Embryonic facial prominence (tissue), 1 donor: ENCODE results near the gene LCE1A.

ENCODE experiments used
- DNase-seq: peaks from one replicate; pipeline ENCODE4 v3.0.0-alpha.2; 2016; ENCODE audit errors: extremely low spot score

LCE1A gene

GRCh38 chr1:152870831-152871730 is 43.8 kb downstream of the LCE1A start:
- DNase-seq, result no peak

GRCh38 chr1:152871731-152872126 is 44.5 kb downstream of the LCE1A start:
- DNase-seq, result no peak

GRCh38 chr1:152873495-152873894 is 46.2 kb downstream of the LCE1A start:
- DNase-seq, result no peak

GRCh38 chr1:152876827-152877226 is 49.6 kb downstream of the LCE1A start:
- no peak for DNase-seq
